ENCODE data around the gene TM7SF2. TPM values are rescaled to one million over a fixed set of nuclear protein-coding genes. Genes with fewer than 3 reads are reported as not detected.

Gene TM7SF2
- total and polyA plus RNA-seq, 2 of the 13 experiments (the other 11 are each of a cell fraction or from before 2014, with no cell fraction given), result 56.0 to 66.9 TPM

- no peak; the same call in 1 of the 2 replicates for TF ChIP-seq ZNF703 (CRISPR knock-in tag; IDR thresholded peaks at IDR 0.05; ENCODE audit: borderline replicate concordance)
- TF ChIP-seq, protein P1, sequence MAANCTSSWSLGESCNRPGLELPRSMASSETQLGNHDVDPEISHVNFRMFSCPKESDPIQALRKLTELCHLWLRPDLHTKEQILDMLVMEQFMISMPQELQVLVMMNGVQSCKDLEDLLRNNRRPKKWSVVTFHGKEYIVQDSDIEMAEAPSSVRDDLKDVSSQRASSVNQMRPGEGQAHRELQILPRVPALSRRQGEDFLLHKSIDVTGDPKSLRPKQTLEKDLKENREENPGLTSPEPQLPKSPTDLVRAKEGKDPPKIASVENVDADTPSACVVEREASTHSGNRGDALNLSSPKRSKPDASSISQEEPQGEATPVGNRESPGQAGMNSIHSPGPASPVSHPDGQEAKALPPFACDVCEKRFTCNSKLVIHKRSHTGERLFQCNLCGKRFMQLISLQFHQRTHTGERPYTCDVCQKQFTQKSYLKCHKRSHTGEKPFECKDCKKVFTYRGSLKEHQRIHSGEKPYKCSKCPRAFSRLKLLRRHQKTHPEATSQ (CRISPR knock-in tag; IDR thresholded peaks at IDR 0.05; ENCODE audit: borderline replicate concordance), result no peak
- peak in 1 of 2 experiments; percentile 72; a peak in 2 of 4 replicates for TF ChIP-seq KLF16 (CRISPR knock-in tag; IDR thresholded peaks at IDR 0.05)
- no peak for TF ChIP-seq MED8 (CRISPR knock-in tag; IDR thresholded peaks at IDR 0.05; ENCODE audit: insufficient replicate concordance)
- peak; percentile 56; the same call in 1 of the 2 replicates for TF ChIP-seq BORCS8-MEF2B (CRISPR knock-in tag; IDR thresholded peaks at IDR 0.05)
- TF ChIP-seq SNRNP70 (IDR thresholded peaks at IDR 0.05; ENCODE audit: low read depth, low read length), result no peak
- TF ChIP-seq ZNF501 (CRISPR knock-in tag; IDR thresholded peaks at IDR 0.05), result peak; percentile 58; the same call in 1 of the 2 replicates
- TF ChIP-seq KLF12 (CRISPR knock-in tag; IDR thresholded peaks at IDR 0.05; ENCODE audit: borderline replicate concordance), result peak; percentile 74; the same call in 1 of the 2 replicates
- TF ChIP-seq RBFOX2 (IDR thresholded peaks at IDR 0.05; ENCODE audit: low read depth, low read length), result peak; percentile 94
- TF ChIP-seq, protein P2, sequence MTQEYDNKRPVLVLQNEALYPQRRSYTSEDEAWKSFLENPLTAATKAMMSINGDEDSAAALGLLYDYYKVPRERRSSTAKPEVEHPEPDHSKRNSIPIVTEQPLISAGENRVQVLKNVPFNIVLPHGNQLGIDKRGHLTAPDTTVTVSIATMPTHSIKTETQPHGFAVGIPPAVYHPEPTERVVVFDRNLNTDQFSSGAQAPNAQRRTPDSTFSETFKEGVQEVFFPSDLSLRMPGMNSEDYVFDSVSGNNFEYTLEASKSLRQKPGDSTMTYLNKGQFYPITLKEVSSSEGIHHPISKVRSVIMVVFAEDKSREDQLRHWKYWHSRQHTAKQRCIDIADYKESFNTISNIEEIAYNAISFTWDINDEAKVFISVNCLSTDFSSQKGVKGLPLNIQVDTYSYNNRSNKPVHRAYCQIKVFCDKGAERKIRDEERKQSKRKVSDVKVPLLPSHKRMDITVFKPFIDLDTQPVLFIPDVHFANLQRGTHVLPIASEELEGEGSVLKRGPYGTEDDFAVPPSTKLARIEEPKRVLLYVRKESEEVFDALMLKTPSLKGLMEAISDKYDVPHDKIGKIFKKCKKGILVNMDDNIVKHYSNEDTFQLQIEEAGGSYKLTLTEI (CRISPR knock-in tag; conservative IDR thresholded peaks at IDR 0.05), result no peak
- TF ChIP-seq, protein P3, sequence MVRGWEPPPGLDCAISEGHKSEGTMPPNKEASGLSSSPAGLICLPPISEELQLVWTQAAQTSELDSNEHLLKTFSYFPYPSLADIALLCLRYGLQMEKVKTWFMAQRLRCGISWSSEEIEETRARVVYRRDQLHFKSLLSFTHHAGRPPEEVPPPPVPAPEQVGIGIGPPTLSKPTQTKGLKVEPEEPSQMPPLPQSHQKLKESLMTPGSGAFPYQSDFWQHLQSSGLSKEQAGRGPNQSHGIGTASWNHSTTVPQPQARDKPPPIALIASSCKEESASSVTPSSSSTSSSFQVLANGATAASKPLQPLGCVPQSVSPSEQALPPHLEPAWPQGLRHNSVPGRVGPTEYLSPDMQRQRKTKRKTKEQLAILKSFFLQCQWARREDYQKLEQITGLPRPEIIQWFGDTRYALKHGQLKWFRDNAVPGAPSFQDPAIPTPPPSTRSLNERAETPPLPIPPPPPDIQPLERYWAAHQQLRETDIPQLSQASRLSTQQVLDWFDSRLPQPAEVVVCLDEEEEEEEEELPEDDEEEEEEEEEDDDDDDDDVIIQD (CRISPR knock-in tag; IDR thresholded peaks at IDR 0.05; ENCODE audit: low read depth), result no peak
- no peak; the same call in 1 of the 2 replicates for TF ChIP-seq KDM5B (CRISPR knock-in tag; IDR thresholded peaks at IDR 0.05; ENCODE audit: borderline replicate concordance)
- TF ChIP-seq ZNF264 (CRISPR knock-in tag; IDR thresholded peaks at IDR 0.05), result no peak
- TF ChIP-seq, protein P4, sequence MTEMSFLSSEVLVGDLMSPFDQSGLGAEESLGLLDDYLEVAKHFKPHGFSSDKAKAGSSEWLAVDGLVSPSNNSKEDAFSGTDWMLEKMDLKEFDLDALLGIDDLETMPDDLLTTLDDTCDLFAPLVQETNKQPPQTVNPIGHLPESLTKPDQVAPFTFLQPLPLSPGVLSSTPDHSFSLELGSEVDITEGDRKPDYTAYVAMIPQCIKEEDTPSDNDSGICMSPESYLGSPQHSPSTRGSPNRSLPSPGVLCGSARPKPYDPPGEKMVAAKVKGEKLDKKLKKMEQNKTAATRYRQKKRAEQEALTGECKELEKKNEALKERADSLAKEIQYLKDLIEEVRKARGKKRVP (CRISPR knock-in tag; IDR thresholded peaks at IDR 0.05), result peak in 1 of 2 experiments; percentile 90; a peak in 2 of 4 replicates
- peak; percentile 31 for TF ChIP-seq TAF15 (IDR thresholded peaks at IDR 0.05; ENCODE audit: low read depth, low read length, poor library complexity, severe bottlenecking)
- TF ChIP-seq, protein P5, sequence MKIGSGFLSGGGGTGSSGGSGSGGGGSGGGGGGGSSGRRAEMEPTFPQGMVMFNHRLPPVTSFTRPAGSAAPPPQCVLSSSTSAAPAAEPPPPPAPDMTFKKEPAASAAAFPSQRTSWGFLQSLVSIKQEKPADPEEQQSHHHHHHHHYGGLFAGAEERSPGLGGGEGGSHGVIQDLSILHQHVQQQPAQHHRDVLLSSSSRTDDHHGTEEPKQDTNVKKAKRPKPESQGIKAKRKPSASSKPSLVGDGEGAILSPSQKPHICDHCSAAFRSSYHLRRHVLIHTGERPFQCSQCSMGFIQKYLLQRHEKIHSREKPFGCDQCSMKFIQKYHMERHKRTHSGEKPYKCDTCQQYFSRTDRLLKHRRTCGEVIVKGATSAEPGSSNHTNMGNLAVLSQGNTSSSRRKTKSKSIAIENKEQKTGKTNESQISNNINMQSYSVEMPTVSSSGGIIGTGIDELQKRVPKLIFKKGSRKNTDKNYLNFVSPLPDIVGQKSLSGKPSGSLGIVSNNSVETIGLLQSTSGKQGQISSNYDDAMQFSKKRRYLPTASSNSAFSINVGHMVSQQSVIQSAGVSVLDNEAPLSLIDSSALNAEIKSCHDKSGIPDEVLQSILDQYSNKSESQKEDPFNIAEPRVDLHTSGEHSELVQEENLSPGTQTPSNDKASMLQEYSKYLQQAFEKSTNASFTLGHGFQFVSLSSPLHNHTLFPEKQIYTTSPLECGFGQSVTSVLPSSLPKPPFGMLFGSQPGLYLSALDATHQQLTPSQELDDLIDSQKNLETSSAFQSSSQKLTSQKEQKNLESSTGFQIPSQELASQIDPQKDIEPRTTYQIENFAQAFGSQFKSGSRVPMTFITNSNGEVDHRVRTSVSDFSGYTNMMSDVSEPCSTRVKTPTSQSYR (CRISPR knock-in tag; IDR thresholded peaks at IDR 0.05; ENCODE audit: borderline replicate concordance), result 0 out of 2 replicates have a peak, but pooled peaks have one; percentile 12
- TF ChIP-seq HOXA9 (CRISPR knock-in tag; IDR thresholded peaks at IDR 0.05; ENCODE audit: borderline replicate concordance), result no peak
- no peak for TF ChIP-seq HIVEP1 (CRISPR knock-in tag; IDR thresholded peaks at IDR 0.05)
Measured at GRCh38 chr11:65117206-65118096, 5.8 kb downstream of the TM7SF2 start, which contains the start of gene ZNHIT2 (continued).

Measured in HepG2 (cell line).